GM12874 (cell line): ENCODE data around the gene KRABD2.

Experiments used
- CTCF ChIP-seq: IDR thresholded peaks from 2 replicates; pipeline ENCODE4 v1.5.1; 2011; ENCODE audit warnings: low read depth, mild to moderate bottlenecking, control low read depth, low read length, moderate library complexity; ENCODE audit not compliant: insufficient read depth

KRABD2 gene

GRCh38 chr17:8337802-8338752, 38.4 kb downstream of the KRABD2 start:
- TF ChIP-seq CTCF = no peak

- TF ChIP-seq CTCF = no peak
Observed at GRCh38 chr17:8333281-8333680, 43.2 kb downstream of the KRABD2 start.

GRCh38 chr17:8332688-8333087, 43.8 kb downstream of the KRABD2 start:
- no peak for TF ChIP-seq CTCF

- no peak for TF ChIP-seq CTCF
Observed at GRCh38 chr17:8332128-8332527, 44.4 kb downstream of the KRABD2 start.

- TF ChIP-seq CTCF = no peak
Observed at GRCh38 chr17:8327303-8327649, 49.2 kb downstream of the KRABD2 start.
